B cell (primary cell): ENCODE measurements around the gene NUP93. TPM values are rescaled to one million over a fixed set of nuclear protein-coding genes. Genes with fewer than 3 reads are reported as not detected.

ENCODE experiments used
- ATAC-seq: fragments of 200-7000 bp; cut with Tn5 transposase; one replicate; pipeline ENCODE4 v1.10.0; 2021; ENCODE audit warnings: low read depth, mild to moderate bottlenecking, moderate number of reproducible peaks, moderate library complexity
- CTCF ChIA-PET: fragments of 350-600 bp; sonication (Branson Sonifier 250); formaldehyde crosslinking; loops from one replicate; lab custom pipeline; 2021; ENCODE audit warnings: antibody characterized with exemption, inconsistent platforms; lab: Charles Lee
- POLR2A ChIA-PET: fragments of 350-600 bp; sonication (Branson Sonifier 250); formaldehyde crosslinking; loops from one replicate; lab custom pipeline; 2021; ENCODE audit warnings: antibody characterized with exemption; lab: Charles Lee
- DNase-seq: peaks from one replicate; pipeline ENCODE4 v3.0.0; 2013
- H2AFZ ChIP-seq: 2 replicates; pipeline ENCODE4 v1.6.1; 2012; ENCODE audit warnings: mild to moderate bottlenecking, low read depth, low read length; ENCODE audit not compliant: insufficient read depth, poor library complexity, severe bottlenecking
- H3K27ac ChIP-seq, 2 donors: 1 replicate in 1 of 2; 2 replicates in 1 of 2; pipeline ENCODE4 v1.5.1; 2012 to 2013; ENCODE audit warnings: low read length in 2 of 2, mild to moderate bottlenecking in 2 of 2, moderate library complexity in 1 of 2
- H3K27me3 ChIP-seq, 4 experiments: fragments of 200-600 bp in 1 of 4; sonication (generic) in 1 of 4; replicated peaks in 1 of 4; 1 replicate in 2 of 4; 2 replicates in 2 of 4; pipeline versions ENCODE4 v1.6.1 to v1.7.0; 2013 to 2016; ENCODE audit warnings: low read length in 3 of 4, mild to moderate bottlenecking in 2 of 4, mixed read lengths in 1 of 4, moderate library complexity in 1 of 4; ENCODE audit not compliant: insufficient read depth in 4 of 4, control insufficient read depth in 3 of 4; ENCODE audit errors: control extremely low read depth in 1 of 4
- H3K36me3 ChIP-seq, 2 experiments: replicated peaks in 1 of 2; 1 replicate in 1 of 2; 2 replicates in 1 of 2; pipeline versions ENCODE4 v1.6.1 to v1.7.1; 2013; ENCODE audit warnings: low read length in 1 of 2; ENCODE audit not compliant: insufficient read depth in 2 of 2, control insufficient read depth in 1 of 2; ENCODE audit errors: control extremely low read depth in 1 of 2, extremely low read depth in 1 of 2
- H3K4me1 ChIP-seq, 2 donors: fragments of 200-600 bp in 1 of 2; sonication (generic) in 1 of 2; 1 replicate in 1 of 2; 2 replicates in 1 of 2; pipeline versions ENCODE4 v1.5.1 to v1.6.1; 2013 to 2017; ENCODE audit warnings: low read length in 2 of 2; ENCODE audit not compliant: control insufficient read depth in 2 of 2, insufficient read depth in 2 of 2
- H3K4me2 ChIP-seq: replicated peaks from 2 replicates; pipeline ENCODE3; 2012; ENCODE audit warnings: mild to moderate bottlenecking, low read depth, low read length; ENCODE audit not compliant: poor library complexity, severe bottlenecking
- H3K4me3 ChIP-seq, 5 experiments: fragments of 200-600 bp in 1 of 5; sonication (generic) in 1 of 5; 1 replicate in 3 of 5; 2 replicates in 2 of 5; pipeline versions ENCODE4 v1.5.1 to v1.7.0; 2011 to 2016; ENCODE audit warnings: low read length in 4 of 5, mild to moderate bottlenecking in 4 of 5, low read depth in 2 of 5, control low read depth in 1 of 5, moderate library complexity in 1 of 5; ENCODE audit not compliant: insufficient read depth in 1 of 5; ENCODE audit errors: control extremely low read depth in 1 of 5, extremely low read depth in 1 of 5
- H3K79me2 ChIP-seq: fragments of 200-600 bp; sonication (generic); one replicate; pipeline ENCODE4 v1.6.0; 2016; ENCODE audit warnings: low read length; ENCODE audit not compliant: control insufficient read depth, insufficient read depth
- H3K9ac ChIP-seq: fragments of 200-600 bp; sonication (generic); 2 replicates; pipeline ENCODE4 v1.6.1; 2017; ENCODE audit warnings: mild to moderate bottlenecking, low read length, moderate library complexity
- H3K9me3 ChIP-seq, 3 donors: one replicate each; pipeline versions ENCODE4 v1.6.1 to v1.7.1; 2013; ENCODE audit warnings: low read length in 2 of 3; ENCODE audit not compliant: control insufficient read depth in 2 of 3, insufficient read depth in 1 of 3; ENCODE audit errors: control extremely low read depth in 1 of 3
- H4K20me1 ChIP-seq: 2 replicates; pipeline ENCODE4 v1.6.0; 2012; ENCODE audit warnings: mild to moderate bottlenecking, low read length; ENCODE audit not compliant: insufficient read depth, control insufficient read depth, poor library complexity, severe bottlenecking
- H3K27ac Mint-ChIP-seq: one replicate; pipeline ENCODE4 v1.8.0; 2021; ENCODE audit warnings: mixed read lengths
- H3K27me3 Mint-ChIP-seq: one replicate; pipeline ENCODE4 v1.8.0; 2021; ENCODE audit warnings: mixed read lengths
- H3K4me1 Mint-ChIP-seq: one replicate; pipeline ENCODE4 v1.8.0; 2021; ENCODE audit warnings: mixed read lengths
- H3K4me3 Mint-ChIP-seq: one replicate; pipeline ENCODE4 v1.8.0; 2021; ENCODE audit warnings: mixed read lengths
- H3K9me3 Mint-ChIP-seq: one replicate; pipeline ENCODE4 v1.8.0; 2022; ENCODE audit warnings: mixed read lengths; ENCODE audit not compliant: insufficient read depth
- EZH2 ChIP-seq: IDR thresholded peaks from 2 replicates; pipeline ENCODE4 v1.6.1; 2012; ENCODE audit warnings: borderline replicate concordance, low read depth, mild to moderate bottlenecking, moderate library complexity, low read length; ENCODE audit not compliant: insufficient read depth, poor library complexity, severe bottlenecking
- WGBS: methylation state at CpG from one replicate; pipeline ENCODE4 v1.1.5; 2013; ENCODE audit warnings: missing lambda C conversion rate; ENCODE audit not compliant: insufficient coverage; 5-methylcytosine and 5-hydroxymethylcytosine counted together
- intact Hi-C: fragments of 100-400 bp; cut with micrococcal nuclease; formaldehyde crosslinking; loops from one replicate; pipeline ENCODE4 v1.10.0; 2022
- polyA plus RNA-seq: library from polyadenylated mRNA; depleted of rRNA; stranded (reverse); fragments of >200 nt; gene quantifications from 2 replicates; pipeline ENCODE4 v1.2.3, GENCODE V29; 2012
- total RNA-seq, 2 donors: library from RNA; stranded (reverse); fragments of 120-200 nt in 1 of 2; gene quantifications; 1 replicate in 1 of 2; 2 replicates in 1 of 2; pipeline versions ENCODE4 v1.2.3 to v1.2.4, GENCODE V29; 2013 to 2022
- TF ChIP-seq, protein P1 (sequence below): fragments of 200-600 bp; IDR thresholded peaks from one replicate; pipeline ENCODE4 v1.8.0; 2022; ENCODE audit warnings: antibody characterized with exemption, mild to moderate bottlenecking

Gene NUP93
- total and polyA plus RNA-seq, 2 donors (not counting 1 experiment from before 2014, with no cell fraction given) = 23.6 to 64.6 TPM

DNA sequence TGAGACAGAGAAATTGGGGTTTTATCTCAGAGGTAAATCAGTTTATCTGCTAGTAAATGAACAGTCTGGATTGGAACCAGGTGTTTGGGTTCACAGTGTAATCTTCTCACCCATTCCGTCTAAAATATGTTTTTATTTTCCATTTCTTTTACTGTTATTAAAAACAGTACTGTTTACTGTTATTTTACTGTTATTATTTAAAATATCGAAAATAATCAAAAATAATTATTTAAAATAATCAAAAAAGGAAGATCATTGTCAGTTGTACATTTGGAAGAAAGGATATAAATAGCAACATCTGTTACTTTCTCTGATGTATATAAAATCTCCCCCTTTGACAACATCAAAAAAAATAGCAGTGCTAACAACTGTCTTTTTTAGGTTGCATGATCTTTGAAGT is 11.5 kb downstream of the NUP93 start:
- Histone ChIP-seq H3K4me1 (no peaks in the 10 kb centered on the region), H3K9me3 (no peaks in the 10 kb centered on the region), H3K36me3 (peaks cover 0 to 3% of the 10 kb centered on the region in 2 experiments), H3K9ac (no peak overlapping the region), H2AFZ (no peak overlapping the region), H3K27ac (no peak overlapping the region), H3K27me3 (no peaks in the 10 kb centered on the region), H3K4me3 (no peak overlapping the region), H3K79me2 (peaks cover 61% of the 10 kb centered on the region), H3K4me2 (no peak overlapping the region), H4K20me1 (peaks cover 17% of the 10 kb centered on the region)
- H3K4me3 Mint-ChIP-seq = no peak overlapping the region
- no CpG with 5 or more reads among the region's 2 CpGs for WGBS
- peaks cover 2% of the 10 kb centered on the region for H3K4me1 Mint-ChIP-seq
- H3K27ac Mint-ChIP-seq = no peak overlapping the region
- ChIA-PET CTCF (no interaction called here), POLR2A (no interaction called here)
- intact Hi-C loops = no loop called here
- no peaks in the 10 kb centered on the region for H3K27me3 Mint-ChIP-seq
- ATAC-seq (no peak), DNase-seq (no peak)
- H3K9me3 Mint-ChIP-seq = no peaks in the 10 kb centered on the region
- TF ChIP-seq, protein P1, sequence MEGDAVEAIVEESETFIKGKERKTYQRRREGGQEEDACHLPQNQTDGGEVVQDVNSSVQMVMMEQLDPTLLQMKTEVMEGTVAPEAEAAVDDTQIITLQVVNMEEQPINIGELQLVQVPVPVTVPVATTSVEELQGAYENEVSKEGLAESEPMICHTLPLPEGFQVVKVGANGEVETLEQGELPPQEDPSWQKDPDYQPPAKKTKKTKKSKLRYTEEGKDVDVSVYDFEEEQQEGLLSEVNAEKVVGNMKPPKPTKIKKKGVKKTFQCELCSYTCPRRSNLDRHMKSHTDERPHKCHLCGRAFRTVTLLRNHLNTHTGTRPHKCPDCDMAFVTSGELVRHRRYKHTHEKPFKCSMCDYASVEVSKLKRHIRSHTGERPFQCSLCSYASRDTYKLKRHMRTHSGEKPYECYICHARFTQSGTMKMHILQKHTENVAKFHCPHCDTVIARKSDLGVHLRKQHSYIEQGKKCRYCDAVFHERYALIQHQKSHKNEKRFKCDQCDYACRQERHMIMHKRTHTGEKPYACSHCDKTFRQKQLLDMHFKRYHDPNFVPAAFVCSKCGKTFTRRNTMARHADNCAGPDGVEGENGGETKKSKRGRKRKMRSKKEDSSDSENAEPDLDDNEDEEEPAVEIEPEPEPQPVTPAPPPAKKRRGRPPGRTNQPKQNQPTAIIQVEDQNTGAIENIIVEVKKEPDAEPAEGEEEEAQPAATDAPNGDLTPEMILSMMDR = no peak
- TF ChIP-seq EZH2 = no peak

DNA sequence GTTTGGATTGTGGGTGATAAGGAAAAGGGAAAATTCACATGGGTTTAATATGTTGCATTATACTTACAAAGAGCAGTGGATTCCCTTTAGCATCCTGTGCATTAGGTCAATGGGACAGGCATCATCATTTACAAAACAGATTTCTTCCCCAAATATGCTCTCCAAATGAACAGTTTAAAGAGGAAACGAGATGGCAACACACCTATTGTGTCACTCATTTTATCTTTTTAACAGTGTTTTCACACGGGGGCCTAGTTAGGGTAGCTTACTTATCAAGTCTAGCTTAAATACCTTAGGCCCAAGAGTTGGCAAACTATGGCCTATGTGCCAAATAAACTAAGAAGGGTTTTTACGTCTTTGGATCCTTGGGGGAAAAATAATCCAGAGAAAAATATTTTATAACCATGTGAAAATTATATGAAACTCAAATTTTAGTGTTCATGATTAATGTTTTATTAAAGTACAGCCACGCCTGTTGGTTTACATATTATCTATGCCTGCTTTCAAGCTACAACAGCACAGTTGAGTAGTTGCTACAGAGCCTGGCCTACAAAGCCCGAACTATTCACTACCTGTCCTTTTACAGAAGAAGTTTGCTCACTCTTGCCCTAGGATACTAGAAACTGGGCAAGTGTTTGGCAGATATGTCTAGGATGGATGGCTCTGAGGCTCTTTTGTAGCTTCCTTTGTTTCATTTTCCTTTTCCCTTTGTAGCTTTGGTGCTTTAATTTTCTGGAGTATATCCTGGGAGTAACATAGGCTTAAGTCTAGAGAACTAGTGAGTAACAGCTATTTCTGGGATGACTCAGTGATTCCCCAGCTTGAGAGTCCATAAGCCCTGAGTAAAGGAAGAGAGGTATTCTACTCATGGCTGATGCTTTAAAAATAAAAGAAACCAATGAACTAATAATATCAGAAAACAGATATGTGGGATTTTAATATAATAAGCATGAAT is 12.4 kb downstream of the NUP93 start:
- no peak overlapping the region for H3K4me3 ChIP-seq
- H3K4me3 Mint-ChIP-seq = no peak overlapping the region
- no peak overlapping the region for H2AFZ ChIP-seq
- DNase-seq (no peak), ATAC-seq (no peak)
- H3K9me3 ChIP-seq = no peaks in the 10 kb centered on the region
- ChIA-PET CTCF (no interaction called here), POLR2A (no interaction called here)
- WGBS = no CpG with 5 or more reads among the region's 5 CpGs
- H3K79me2 ChIP-seq = peaks cover 60% of the 10 kb centered on the region
- no peak for TF ChIP-seq EZH2
- TF ChIP-seq, protein P1 = no peak
- H3K36me3 ChIP-seq = peaks cover 0 to under 1% of the 10 kb centered on the region in 2 experiments
- H3K4me1 ChIP-seq = no peaks in the 10 kb centered on the region
- H3K27me3 Mint-ChIP-seq = no peaks in the 10 kb centered on the region
- H3K27me3 ChIP-seq = no peaks in the 10 kb centered on the region
- no peak overlapping the region for H3K27ac ChIP-seq
- intact Hi-C loops = no loop called here
- H3K9me3 Mint-ChIP-seq = no peaks in the 10 kb centered on the region
- H4K20me1 ChIP-seq = peaks cover 17% of the 10 kb centered on the region
- H3K9ac ChIP-seq = no peak overlapping the region
- H3K27ac Mint-ChIP-seq = no peak overlapping the region
- H3K4me2 ChIP-seq = no peak overlapping the region
- no peaks in the 10 kb centered on the region for H3K4me1 Mint-ChIP-seq
